H9 (cell line): ENCODE measurements around the gene SRL. TPM values are rescaled to one million over a fixed set of nuclear protein-coding genes. Genes with fewer than 3 reads are reported as not detected.

ENCODE experiments used
- DNase-seq: peaks from one replicate; pipeline ENCODE4 v3.0.0-alpha.2; 2017
- H2AFZ ChIP-seq: one replicate; pipeline ENCODE4 v1.6.1; 2013; ENCODE audit warnings: mild to moderate bottlenecking, low read length, control low read depth, moderate library complexity
- H2AK5ac ChIP-seq: 2 replicates; pipeline ENCODE4 v1.6.1; 2013; ENCODE audit warnings: low read length, control low read depth, mixed read lengths; ENCODE audit not compliant: insufficient read length
- H2BK120ac ChIP-seq: one replicate; pipeline ENCODE4 v1.6.1; 2013; ENCODE audit warnings: low read depth, mild to moderate bottlenecking, low read length, control low read depth, inconsistent platforms; ENCODE audit not compliant: poor library complexity, severe bottlenecking
- H2BK12ac ChIP-seq: 2 replicates; pipeline ENCODE4 v1.6.1; 2013; ENCODE audit warnings: low read length, control low read depth, mixed read lengths, low read depth; ENCODE audit not compliant: insufficient read length
- H2BK15ac ChIP-seq: 2 replicates; pipeline ENCODE4 v1.6.1; 2013; ENCODE audit warnings: low read depth, low read length, control low read depth
- H2BK20ac ChIP-seq: one replicate; pipeline ENCODE4 v1.6.1; 2013; ENCODE audit warnings: low read depth, mild to moderate bottlenecking, low read length, control low read depth, inconsistent platforms; ENCODE audit not compliant: poor library complexity, severe bottlenecking
- H2BK5ac ChIP-seq: 2 replicates; pipeline ENCODE4 v1.6.1; 2013; ENCODE audit warnings: low read length, control low read depth, mixed read lengths; ENCODE audit not compliant: insufficient read length
- H3K14ac ChIP-seq: 2 replicates; pipeline ENCODE4 v1.6.1; 2013; ENCODE audit warnings: low read length, control low read depth; ENCODE audit not compliant: insufficient read depth
- H3K18ac ChIP-seq: 2 replicates; pipeline ENCODE4 v1.6.1; 2013; ENCODE audit warnings: low read depth, mild to moderate bottlenecking, mixed read lengths, low read length, control low read depth; ENCODE audit not compliant: insufficient read length
- H3K23ac ChIP-seq: 2 replicates; pipeline ENCODE4 v1.6.1; 2013; ENCODE audit warnings: low read length, control low read depth, mixed read lengths, low read depth; ENCODE audit not compliant: insufficient read length
- H3K23me2 ChIP-seq: 2 replicates; pipeline ENCODE4 v1.6.1; 2013; ENCODE audit warnings: low read depth, mild to moderate bottlenecking, mixed read lengths, low read length, control low read depth; ENCODE audit not compliant: insufficient read length, poor library complexity, severe bottlenecking
- H3K27ac ChIP-seq: 2 replicates; pipeline ENCODE4 v1.5.1; 2013; ENCODE audit warnings: low read length, control low read depth, mixed read lengths, low read depth; ENCODE audit not compliant: insufficient read length
- H3K27me3 ChIP-seq: 2 replicates; pipeline ENCODE4 v1.6.1; 2013; ENCODE audit warnings: low read length, control low read depth, inconsistent platforms; ENCODE audit not compliant: insufficient read depth
- H3K4ac ChIP-seq: 2 replicates; pipeline ENCODE4 v1.6.1; 2013; ENCODE audit warnings: low read depth, mild to moderate bottlenecking, control low read depth, inconsistent platforms, low read length, moderate library complexity
- H3K4me1 ChIP-seq: 2 replicates; pipeline ENCODE4 v1.6.1; 2013; ENCODE audit warnings: low read length, control low read depth, inconsistent platforms; ENCODE audit not compliant: insufficient read depth
- H3K4me2 ChIP-seq: 2 replicates; pipeline ENCODE4 v1.6.1; 2013; ENCODE audit warnings: low read length, control low read depth, mixed read lengths; ENCODE audit not compliant: insufficient read length, insufficient read depth
- H3K56ac ChIP-seq: 2 replicates; pipeline ENCODE4 v1.6.1; 2013; ENCODE audit warnings: low read depth, mild to moderate bottlenecking, mixed read lengths, low read length, control low read depth; ENCODE audit not compliant: insufficient read length
- H3K79me1 ChIP-seq: 2 replicates; pipeline ENCODE4 v1.6.1; 2013; ENCODE audit warnings: low read depth, mild to moderate bottlenecking, moderate library complexity, low read length, control low read depth, inconsistent platforms; ENCODE audit not compliant: insufficient read depth, poor library complexity, severe bottlenecking
- H3K79me2 ChIP-seq: 2 replicates; pipeline ENCODE4 v1.6.1; 2013; ENCODE audit warnings: low read length, control low read depth, inconsistent platforms; ENCODE audit not compliant: insufficient read depth
- H3K9ac ChIP-seq: 2 replicates; pipeline ENCODE4 v1.6.1; 2013; ENCODE audit warnings: low read length, control low read depth, mixed read lengths; ENCODE audit not compliant: insufficient read length; ENCODE audit errors: extremely low read depth
- H3K9me3 ChIP-seq: one replicate; pipeline ENCODE4 v1.6.1; 2013; ENCODE audit warnings: low read depth, low read length, inconsistent platforms; ENCODE audit not compliant: control insufficient read depth
- H3T11ph ChIP-seq: one replicate; pipeline ENCODE4 v1.6.1; 2013; ENCODE audit warnings: mild to moderate bottlenecking, low read length, control low read depth, inconsistent platforms
- H4K20me1 ChIP-seq: one replicate; pipeline ENCODE4 v1.6.1; 2013; ENCODE audit not compliant: control insufficient read depth, insufficient read length, insufficient read depth
- H4K5ac ChIP-seq: 2 replicates; pipeline ENCODE4 v1.6.1; 2013; ENCODE audit warnings: low read depth, mild to moderate bottlenecking, mixed read lengths, low read length, control low read depth; ENCODE audit not compliant: insufficient read length
- H4K8ac ChIP-seq: replicated peaks from 2 replicates; pipeline ENCODE4 v1.6.1; 2013; ENCODE audit warnings: low read length, control low read depth, mixed read lengths, low read depth; ENCODE audit not compliant: insufficient read length
- H4K91ac ChIP-seq: 2 replicates; pipeline ENCODE4 v1.6.1; 2013; ENCODE audit warnings: low read depth, mild to moderate bottlenecking, moderate library complexity, mixed read lengths, low read length, control low read depth; ENCODE audit not compliant: insufficient read length
- H3K27ac Mint-ChIP-seq, 3 experiments: 2 replicates in 2 of 3; 3 replicates in 1 of 3; pipeline ENCODE4 v1.8.0; 2020 to 2021; ENCODE audit warnings: mixed read lengths in 3 of 3, mild to moderate bottlenecking in 1 of 3, moderate library complexity in 1 of 3
- H3K27me3 Mint-ChIP-seq: 2 replicates; pipeline ENCODE4 v1.8.0; 2021; ENCODE audit warnings: low read depth, mild to moderate bottlenecking, moderate library complexity, mixed read lengths
- H3K36me3 Mint-ChIP-seq, 3 experiments: 2 replicates in 2 of 3; 3 replicates in 1 of 3; pipeline ENCODE4 v1.8.0; 2020 to 2021; ENCODE audit warnings: low read depth in 3 of 3, mixed read lengths in 3 of 3; ENCODE audit not compliant: insufficient read depth in 1 of 3
- H3K4me1 Mint-ChIP-seq, 2 experiments: 2 replicates each; pipeline ENCODE4 v1.8.0; 2020; ENCODE audit warnings: mixed read lengths in 2 of 2
- H3K4me3 Mint-ChIP-seq, 2 experiments: 2 replicates in 1 of 2; 3 replicates in 1 of 2; pipeline ENCODE4 v1.8.0; 2020 to 2021; ENCODE audit warnings: mild to moderate bottlenecking in 2 of 2, mixed read lengths in 2 of 2, moderate library complexity in 1 of 2
- H3K9me3 Mint-ChIP-seq, 2 experiments: 2 replicates in 1 of 2; 3 replicates in 1 of 2; pipeline ENCODE4 v1.8.0; 2020; ENCODE audit warnings: mild to moderate bottlenecking in 2 of 2, mixed read lengths in 2 of 2, moderate library complexity in 1 of 2
- CTCF ChIP-seq: fragments of 200-600 bp; sonication (generic); conservative IDR thresholded peaks from 3 replicates; pipeline ENCODE4 v1.8.0; 2021; ENCODE audit warnings: antibody characterized with exemption, mild to moderate bottlenecking
- WGBS: extraction: QIAGEN DNeasy Blood & Tissue Kit; methylation state at CpG from one replicate; pipeline ENCODE4 v1.1.7; 2013; ENCODE audit warnings: missing lambda C conversion rate, low lambda C conversion rate, mixed read lengths; ENCODE audit not compliant: insufficient read length; ENCODE audit errors: extremely low coverage; 5-methylcytosine and 5-hydroxymethylcytosine counted together
- total RNA-seq: library from RNA; stranded (reverse); gene quantifications from 2 replicates; pipeline ENCODE4 v1.2.1, GENCODE V29; 2021

Gene SRL
- total RNA-seq, 1 experiment from 2014 or later: not detected

GRCh38 chr16:4217204-4218131 lies 24.4 kb downstream of the SRL start:
- no CpG with 5 or more reads among the region's 20 CpGs for WGBS
- no peak overlapping the region for H2BK12ac ChIP-seq
- H3K36me3 Mint-ChIP-seq: no peaks in the 10 kb centered on the region
- H4K8ac ChIP-seq: no peak overlapping the region
- no peak overlapping the region; a peak in 1 of 7 replicates for H3K27ac Mint-ChIP-seq
- DNase-seq: no peak
- H3K9me3 Mint-ChIP-seq: no peaks in the 10 kb centered on the region; a peak in 1 of 5 replicates
- no peak overlapping the region for H3K27ac ChIP-seq
- no peak overlapping the region for H2BK15ac ChIP-seq
- TF ChIP-seq CTCF: no peak
- H3K56ac ChIP-seq: no peak overlapping the region
- no peaks in the 10 kb centered on the region; the same call in 1 of the 2 replicates for H3K4me1 ChIP-seq
- H4K5ac ChIP-seq: no peak overlapping the region
- no peak overlapping the region for H3K4ac ChIP-seq
- H3K14ac ChIP-seq: no peak overlapping the region
- H4K20me1 ChIP-seq: no peaks in the 10 kb centered on the region
- H3K18ac ChIP-seq: no peak overlapping the region
- no peak overlapping the region for H4K91ac ChIP-seq
- H3K27me3 ChIP-seq: no peaks in the 10 kb centered on the region
- H3K4me3 Mint-ChIP-seq: peak overlapping the region in 1 of 2 experiments; percentile 29; a peak in 1 of 5 replicates
- no peaks in the 10 kb centered on the region for H3K9me3 ChIP-seq
- H3K79me2 ChIP-seq: no peaks in the 10 kb centered on the region
- no peak overlapping the region for H3T11ph ChIP-seq
- H2BK5ac ChIP-seq: no peak overlapping the region
- no peak overlapping the region for H2BK120ac ChIP-seq
- H2BK20ac ChIP-seq: no peak overlapping the region
- no peak overlapping the region for H3K23ac ChIP-seq
- no peak overlapping the region for H2AK5ac ChIP-seq
- H3K79me1 ChIP-seq: no peaks in the 10 kb centered on the region
- H3K4me1 Mint-ChIP-seq: peaks cover 24 to 34% of the 10 kb centered on the region in 2 experiments
- H3K4me2 ChIP-seq: no peak overlapping the region
- H3K27me3 Mint-ChIP-seq: peaks cover 12% of the 10 kb centered on the region
- no peaks in the 10 kb centered on the region for H3K23me2 ChIP-seq
- H3K9ac ChIP-seq: no peak overlapping the region
- no peak overlapping the region for H2AFZ ChIP-seq
